DMS 273 (cell line): Measurements from ENCODE around the gene STAM2.

Source experiments
- DNase-seq: peaks from one replicate; lab custom pipeline; 2025; ENCODE audit not compliant: unreplicated experiment; lab: John Stamatoyannopoulos, UW

STAM2 gene

DNA sequence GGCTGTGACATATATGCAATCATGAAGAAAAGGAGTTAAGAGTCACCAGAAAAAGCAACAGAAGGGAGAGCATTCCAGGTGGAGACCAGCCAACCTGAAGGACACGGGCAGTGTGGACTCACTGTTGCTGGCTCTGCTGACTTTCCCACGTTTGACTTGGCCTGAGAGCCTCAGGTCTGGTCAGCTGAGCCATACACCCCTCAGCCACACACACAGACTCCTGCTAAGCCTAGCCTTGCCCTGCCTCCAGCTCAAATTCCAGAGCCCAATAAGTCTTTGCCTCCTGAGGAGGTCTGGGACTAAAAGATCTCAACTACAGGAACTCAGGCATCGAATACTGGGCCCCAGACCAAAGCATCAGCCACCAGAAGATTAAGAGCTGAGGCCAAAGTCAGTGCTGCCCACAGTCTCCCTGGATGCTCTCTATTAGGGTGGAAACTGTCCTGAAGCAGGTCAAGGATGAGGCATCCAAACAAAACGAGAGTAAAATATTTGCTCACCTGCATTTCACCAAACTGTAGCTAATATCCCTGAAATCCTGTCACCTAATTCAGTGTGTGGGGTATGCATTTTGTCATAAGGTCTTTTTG, 100.0 kb downstream of the STAM2 start:
- DNase-seq: no peak

- DNase-seq: no peak
Measured at GRCh38 chr2:152072011-152072410, 103.6 kb downstream of the STAM2 start.

- DNase-seq: no peak
Measured at GRCh38 chr2:152071518-152071917, 104.0 kb downstream of the STAM2 start.

DNA sequence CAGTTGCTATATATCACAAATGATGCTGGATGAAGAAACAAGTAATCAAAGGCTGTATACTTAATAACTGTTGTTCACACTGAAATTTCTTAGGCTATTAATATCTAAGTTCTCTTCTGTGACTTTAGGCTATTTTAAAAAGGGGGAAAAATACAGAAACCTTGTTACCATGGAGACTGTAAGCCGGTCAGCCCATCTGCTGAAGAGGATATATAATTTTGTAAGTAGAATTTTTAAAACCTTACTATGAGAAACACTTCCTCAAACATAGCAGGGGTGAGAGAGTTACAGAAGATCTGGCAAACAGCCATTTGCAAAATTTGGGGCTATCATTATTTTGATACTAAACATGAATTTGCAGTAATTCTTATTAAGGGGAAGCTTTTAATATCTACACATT, 104.5 kb downstream of the STAM2 start:
- DNase-seq: no peak

GRCh38 chr2:152068226-152068625, 107.3 kb downstream of the STAM2 start:
- no peak for DNase-seq

GRCh38 chr2:152067823-152068222, 107.7 kb downstream of the STAM2 start:
- no peak for DNase-seq
